Gastrocnemius medialis (tissue), 4 donors: ENCODE results near the gene AKR1C1.

Experiments used
- CTCF ChIP-seq, 5 experiments: fragments of 450-650 bp in 3 of 5; fragments of 200-600 bp in 2 of 5; sonication (generic) in 2 of 5; IDR thresholded peaks in 4 of 5; conservative IDR thresholded peaks in 1 of 5; 1 replicate in 4 of 5; 2 replicates in 1 of 5; pipeline ENCODE4 v1.5.1; 2016 to 2019; ENCODE audit warnings: antibody characterized with exemption in 5 of 5, mild to moderate bottlenecking in 3 of 5, moderate library complexity in 3 of 5
- POLR2A ChIP-seq, 2 donors: fragments of 450-650 bp; IDR thresholded peaks; one replicate each; pipeline ENCODE4 v1.6.1; 2017; ENCODE audit warnings: antibody characterized with exemption in 2 of 2, mild to moderate bottlenecking in 2 of 2, moderate library complexity in 2 of 2

DNA sequence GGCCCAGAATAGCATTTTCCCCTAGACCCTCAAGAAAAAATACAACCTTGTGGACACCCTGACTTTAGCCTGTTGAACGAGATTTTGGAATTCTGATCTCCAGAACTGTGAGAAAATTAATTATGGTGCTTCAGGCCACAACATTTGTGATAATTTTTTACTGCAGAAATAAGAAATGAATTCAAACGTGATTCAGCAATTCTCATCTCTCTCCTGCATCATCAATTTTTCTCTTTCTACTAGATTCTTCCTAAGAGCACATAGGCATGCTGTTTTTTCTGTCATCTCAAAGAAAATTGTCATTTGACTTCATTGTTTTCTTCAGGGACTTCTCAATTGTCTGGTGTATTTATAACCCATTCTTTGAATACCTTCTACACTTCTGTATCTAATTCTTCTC, 49.4 kb downstream of the AKR1C1 start:
- no peak for TF ChIP-seq CTCF (IDR thresholded peaks at IDR 0.05 in 4 of 5, conservative IDR thresholded peaks at IDR 0.05 in 1 of 5)
- TF ChIP-seq POLR2A (IDR thresholded peaks at IDR 0.05), result no peak
